ENCODE results near the gene KLHDC8A. TPM values are rescaled to one million over a fixed set of nuclear protein-coding genes. Genes with fewer than 3 reads are reported as not detected.

Gene KLHDC8A
- total RNA-seq, 1 donor from 2014 or later: 46.7 TPM

- Mint-ChIP-seq H3K27me3 (ENCODE audit: low read depth) (no peaks in the 10 kb centered on the region), H3K9me3 (no peaks in the 10 kb centered on the region), H3K36me3 (ENCODE audit: low read depth) (peaks cover 11% of the 10 kb centered on the region), H3K27ac (ENCODE audit: unreplicated experiment) (peak overlapping the region; percentile 96), H3K4me3 (peak overlapping the region; percentile 85), H3K4me1 (peaks cover 79% of the 10 kb centered on the region)
- TF ChIP-seq CTCF (conservative IDR thresholded peaks at IDR 0.05): no peak
- DNase-seq (ENCODE audit: low read depth, low spot score): no peak
Measured at GRCh38 chr1:205312866-205313562, 43.7 kb downstream of the KLHDC8A start.

DNA sequence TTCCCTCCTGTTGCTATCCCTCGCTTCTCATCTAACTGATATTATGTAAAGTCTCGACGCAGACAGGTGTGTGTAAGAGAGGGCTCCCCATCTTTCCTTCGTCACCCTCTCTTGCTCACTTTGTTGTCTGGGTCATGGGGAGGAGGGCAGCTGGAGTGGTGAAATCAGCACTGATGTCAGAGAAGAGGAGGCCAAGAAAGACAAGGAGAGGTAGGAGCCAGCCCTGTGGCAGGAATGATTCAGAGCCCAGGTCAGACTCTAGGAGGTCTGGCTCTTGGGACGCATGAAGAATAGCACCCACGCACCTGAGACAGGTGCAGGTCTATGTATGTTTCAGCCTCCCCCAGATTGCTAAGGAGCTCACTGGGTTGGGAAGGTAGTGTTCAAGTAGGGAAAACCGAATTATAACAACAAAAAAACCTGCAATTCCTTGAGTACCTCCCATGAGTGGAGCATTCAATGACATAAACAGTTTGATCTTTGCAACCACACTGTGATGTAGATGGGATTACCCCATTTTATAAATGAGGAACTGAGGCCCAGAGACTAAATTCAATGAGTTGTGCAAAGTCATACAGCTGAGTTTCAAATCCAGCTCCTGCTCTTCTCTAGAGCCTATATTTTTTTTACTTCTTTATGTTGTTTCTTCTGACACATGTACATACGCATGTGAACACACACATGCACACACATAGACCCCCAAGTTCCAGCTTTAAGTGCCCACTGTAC, 45.6 kb downstream of the KLHDC8A start:
- Mint-ChIP-seq H3K27me3 (ENCODE audit: low read depth) (no peaks in the 10 kb centered on the region), H3K4me1 (peaks cover 60% of the 10 kb centered on the region), H3K36me3 (ENCODE audit: low read depth) (peaks cover 19% of the 10 kb centered on the region), H3K27ac (ENCODE audit: unreplicated experiment) (peak overlapping the region; percentile 63), H3K4me3 (no peak overlapping the region), H3K9me3 (no peaks in the 10 kb centered on the region)
- DNase-seq (ENCODE audit: low read depth, low spot score): no peak
- no peak for TF ChIP-seq CTCF (conservative IDR thresholded peaks at IDR 0.05)

- no peak for DNase-seq (ENCODE audit: low read depth, low spot score)
- no peaks in the 10 kb centered on the region for H3K27me3 Mint-ChIP-seq (ENCODE audit: low read depth)
- H3K4me3 Mint-ChIP-seq: no peak overlapping the region
- no peak for TF ChIP-seq CTCF (conservative IDR thresholded peaks at IDR 0.05)
- H3K4me1 Mint-ChIP-seq: peaks cover 53% of the 10 kb centered on the region
- peak overlapping the region; percentile 65 for H3K27ac Mint-ChIP-seq (ENCODE audit: unreplicated experiment)
- no peaks in the 10 kb centered on the region for H3K9me3 Mint-ChIP-seq
- H3K36me3 Mint-ChIP-seq (ENCODE audit: low read depth): peaks cover 24% of the 10 kb centered on the region
Measured at GRCh38 chr1:205309741-205310140, 47.0 kb downstream of the KLHDC8A start.

- no peaks in the 10 kb centered on the region for H3K27me3 Mint-ChIP-seq (ENCODE audit: low read depth)
- no peak overlapping the region for H3K4me3 Mint-ChIP-seq
- H3K4me1 Mint-ChIP-seq: peaks cover 37% of the 10 kb centered on the region
- DNase-seq (ENCODE audit: low read depth, low spot score): no peak
- no peak for TF ChIP-seq CTCF (conservative IDR thresholded peaks at IDR 0.05)
- no peaks in the 10 kb centered on the region for H3K9me3 Mint-ChIP-seq
- H3K36me3 Mint-ChIP-seq (ENCODE audit: low read depth): peaks cover 30% of the 10 kb centered on the region
- no peak overlapping the region for H3K27ac Mint-ChIP-seq (ENCODE audit: unreplicated experiment)
Measured at GRCh38 chr1:205306929-205307566, 49.7 kb downstream of the KLHDC8A start.

GRCh38 chr1:205304695-205305070, 52.0 kb downstream of the KLHDC8A start:
- no peaks in the 10 kb centered on the region for H3K27me3 Mint-ChIP-seq (ENCODE audit: low read depth)
- H3K9me3 Mint-ChIP-seq: no peaks in the 10 kb centered on the region
- no peak for DNase-seq (ENCODE audit: low read depth, low spot score)
- no peak for TF ChIP-seq CTCF (conservative IDR thresholded peaks at IDR 0.05)
- peaks cover 40% of the 10 kb centered on the region for H3K4me1 Mint-ChIP-seq
- peaks cover 27% of the 10 kb centered on the region for H3K36me3 Mint-ChIP-seq (ENCODE audit: low read depth)
- H3K4me3 Mint-ChIP-seq: no peak overlapping the region
- H3K27ac Mint-ChIP-seq (ENCODE audit: unreplicated experiment): peak overlapping the region; percentile 37

All from neural crest cell (in vitro differentiated cells).